Measurements from ENCODE around the gene TSPO2.

- TF ChIP-seq POLR2AphosphoS5 (IDR thresholded peaks at IDR 0.05; ENCODE audit: low read depth, low read length) (no peak), CTCF (IDR thresholded peaks at IDR 0.05 in 2 of 3, conservative IDR thresholded peaks at IDR 0.05 in 1 of 3; ENCODE audit: borderline replicate concordance in 1 of 3, insufficient read depth in 1 of 3, low read depth in 2 of 3, low read length in 2 of 3) (no peak), ZNF274 (IDR thresholded peaks at IDR 0.05; ENCODE audit: low read depth, low read length) (no peak), REST (IDR thresholded peaks at IDR 0.05; ENCODE audit: low read depth) (no peak), RAD21 (IDR thresholded peaks at IDR 0.05; ENCODE audit: low read depth) (no peak), EGR1 (IDR thresholded peaks at IDR 0.05; ENCODE audit: low read depth) (no peak), CBX3 (IDR thresholded peaks at IDR 0.05; ENCODE audit: low read depth) (no peak), EZH2 (IDR thresholded peaks at IDR 0.05) (no peak), POLR2A (IDR thresholded peaks at IDR 0.05; ENCODE audit: borderline replicate concordance, extremely low read depth, insufficient read depth, insufficient read length) (no peak), FOSL1 (IDR thresholded peaks at IDR 0.05; ENCODE audit: low read depth) (no peak), EZH2phosphoT487 (IDR thresholded peaks at IDR 0.05; ENCODE audit: borderline replicate concordance) (no peak), JUND (IDR thresholded peaks at IDR 0.05) (no peak), YY1 (IDR thresholded peaks at IDR 0.05; ENCODE audit: extremely low read depth, insufficient replicate concordance, low read depth, low read length) (no peak)
These were observed 24.6 kb upstream of the TSPO2 start for GRCh38 chr6:41017663-41018062.
